Testis (tissue), 2 donors: Measurements from ENCODE around the gene LRP1B.
"Not testable (repeated sequence)": the region's sequence is repeated elsewhere in the genome, so short reads cannot be mapped to it uniquely, and the experiment has no call there.

Experiments
- CTCF ChIP-seq, 3 experiments: fragments of 450-650 bp in 2 of 3; fragments of 200-600 bp in 1 of 3; sonication (generic) in 1 of 3; IDR thresholded peaks; one replicate each; pipeline ENCODE4 v1.5.1; 2016 to 2019; ENCODE audit warnings: antibody characterized with exemption in 3 of 3, mild to moderate bottlenecking in 2 of 3, moderate library complexity in 1 of 3
- POLR2A ChIP-seq: fragments of 450-650 bp; IDR thresholded peaks from one replicate; pipeline ENCODE4 v1.6.1; 2017; ENCODE audit warnings: antibody characterized with exemption, mild to moderate bottlenecking, moderate library complexity

- not testable (repeated sequence) for TF ChIP-seq CTCF (IDR thresholded peaks at IDR 0.05); POLR2A
Measured at GRCh38 chr2:141815320-141815719, 315.5 kb downstream of the LRP1B start.
